Measurements from ENCODE around the gene GHR.

The GHR gene

GRCh38 chr5:42514754-42515153, 91.5 kb downstream of the GHR start:
- ChIA-PET CTCF (no interaction called here), POLR2A (no interaction called here)
- no peak overlapping the region for H3K4me3 ChIP-seq (ENCODE audit: low read depth, low read length)
- no peak for TF ChIP-seq CTCF (IDR thresholded peaks at IDR 0.05; ENCODE audit: insufficient read depth, low read length, missing control alignments)
- DNase-seq (ENCODE audit: low read depth, low spot score), result no peak

DNA sequence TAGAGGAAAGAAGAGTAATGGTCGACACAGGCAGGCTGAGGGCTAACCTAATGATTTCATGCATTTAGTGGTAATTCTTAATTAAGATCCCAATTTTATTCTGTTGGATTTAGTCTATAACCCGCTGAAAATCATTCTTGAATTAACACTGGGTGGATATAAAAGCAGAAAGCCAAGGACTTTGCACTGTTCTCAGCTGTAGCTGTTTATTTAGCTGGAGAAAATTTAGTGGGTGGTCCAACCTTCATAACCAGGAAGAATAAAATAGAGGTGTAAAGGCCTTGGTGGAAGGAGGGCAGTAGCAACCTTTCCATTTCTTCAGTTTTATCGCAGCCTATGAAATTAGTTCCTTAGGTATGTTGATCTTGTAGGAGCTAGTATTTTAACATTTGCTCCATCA, 92.3 kb downstream of the GHR start:
- H3K4me3 ChIP-seq (ENCODE audit: low read depth, low read length), result no peak overlapping the region
- no peak for TF ChIP-seq CTCF (IDR thresholded peaks at IDR 0.05; ENCODE audit: insufficient read depth, low read length, missing control alignments)
- DNase-seq (ENCODE audit: low read depth, low spot score), result no peak
- CTCF ChIA-PET, result no interaction called here
- POLR2A ChIA-PET, result no interaction called here

- TF ChIP-seq CTCF (IDR thresholded peaks at IDR 0.05; ENCODE audit: insufficient read depth, low read length, missing control alignments), result no peak
- H3K4me3 ChIP-seq (ENCODE audit: low read depth, low read length), result no peak overlapping the region
- DNase-seq (ENCODE audit: low read depth, low spot score), result no peak
- ChIA-PET CTCF (interaction anchor here (1.3 kb wide), 1 partner anchor 94 kb away, joined by 4 read pairs; the partner anchor contains the start of gene GHR), POLR2A (no interaction called here)
Observed at GRCh38 chr5:42516282-42517042, 93.2 kb downstream of the GHR start.

- no peak overlapping the region for H3K4me3 ChIP-seq (ENCODE audit: low read depth, low read length)
- POLR2A ChIA-PET, result interaction anchor here (0.6 kb wide), 1 partner anchor 579 kb away, joined by 3 read pairs; no protein-coding TSS in a partner anchor
- no peak for DNase-seq (ENCODE audit: low read depth, low spot score)
- CTCF ChIA-PET, result interaction anchor here (1.3 kb wide), 1 partner anchor 94 kb away, joined by 4 read pairs; the partner anchor contains the start of gene GHR
- no peak for TF ChIP-seq CTCF (IDR thresholded peaks at IDR 0.05; ENCODE audit: insufficient read depth, low read length, missing control alignments)
Observed at GRCh38 chr5:42517164-42517563, 93.9 kb downstream of the GHR start.

DNA sequence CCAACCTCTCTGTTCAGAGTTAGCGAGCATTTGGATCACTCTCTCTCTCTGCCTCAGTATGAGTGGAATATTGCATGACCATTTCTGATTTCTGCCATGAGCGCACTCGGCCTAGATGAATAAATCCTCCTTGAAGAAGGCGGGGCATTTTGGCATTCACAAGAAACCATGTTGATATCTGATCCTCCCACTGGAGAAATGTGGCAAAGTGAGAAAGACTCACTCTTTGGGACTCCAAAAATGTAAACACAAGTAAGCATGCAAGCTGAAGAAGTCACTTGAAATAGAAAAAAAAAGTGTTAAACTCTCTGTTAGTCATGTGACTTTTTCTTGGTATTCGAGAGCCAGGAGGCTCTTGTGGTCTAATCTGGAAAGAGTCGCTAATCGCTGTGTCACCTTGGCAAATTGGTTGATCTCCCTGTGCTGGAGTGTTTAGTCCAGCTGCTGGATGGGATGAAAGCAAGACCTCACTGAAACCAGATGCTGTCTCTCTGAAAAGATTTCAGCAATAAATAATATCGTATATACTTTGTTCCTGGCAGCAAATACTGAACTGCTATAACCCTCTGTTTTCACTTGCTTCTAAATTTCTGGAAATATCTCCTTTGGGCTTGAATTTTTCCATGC, 95.5 kb downstream of the GHR start:
- CTCF ChIA-PET, result no interaction called here

More for the DNA sequence above, 95.5 kb downstream of the GHR start:
- H3K4me3 ChIP-seq (ENCODE audit: low read depth, low read length), result no peak overlapping the region
- DNase-seq (ENCODE audit: low read depth, low spot score), result no peak
- no peak for TF ChIP-seq CTCF (IDR thresholded peaks at IDR 0.05; ENCODE audit: insufficient read depth, low read length, missing control alignments)
- POLR2A ChIA-PET, result no interaction called here

Measured in AG04449 (cell line).